BJ (cell line): Measurements from ENCODE around the gene BLOC1S1. TPM values are rescaled to one million over a fixed set of nuclear protein-coding genes. Genes with fewer than 3 reads are reported as not detected.

ENCODE experiments used
- CTCF ChIA-PET: fragments of 350-600 bp; formaldehyde crosslinking; extraction: SDS; loops from one replicate; lab custom pipeline; 2021; ENCODE audit warnings: antibody characterized with exemption, inconsistent platforms; lab: Yijun Ruan, JAX
- POLR2A ChIA-PET: fragments of 300-600 bp; sonication (Branson Sonifier 250); formaldehyde crosslinking; extraction: SDS; loops from one replicate; lab custom pipeline; 2021; ENCODE audit warnings: antibody characterized with exemption; lab: Charles Lee
- DNase-seq: peaks from one replicate; pipeline ENCODE4 v3.0.0-alpha.2; 2011; ENCODE audit warnings: low read depth
- H3K27me3 ChIP-seq: 2 replicates; pipeline ENCODE4 v1.6.0; 2011; ENCODE audit warnings: low read length; ENCODE audit not compliant: control insufficient read depth, insufficient read depth
- H3K36me3 ChIP-seq: 2 replicates; pipeline ENCODE4 v1.5.1; 2011; ENCODE audit warnings: low read length; ENCODE audit not compliant: control insufficient read depth, insufficient read depth
- H3K4me3 ChIP-seq: 2 replicates; pipeline ENCODE4 v1.5.1; 2011; ENCODE audit warnings: low read depth, mild to moderate bottlenecking, control low read depth, low read length
- polyA plus RNA-seq: library from polyadenylated mRNA; depleted of rRNA; stranded (reverse); fragments of >200 nt; gene quantifications from 2 replicates; pipeline ENCODE4 v1.2.3, GENCODE V29; 2011
- TF ChIP-seq, protein P1 (sequence below): IDR thresholded peaks from 2 replicates; pipeline ENCODE4 v1.5.1; 2011; ENCODE audit warnings: low read depth, mild to moderate bottlenecking, control low read depth, inconsistent platforms, low read length, moderate library complexity; ENCODE audit not compliant: insufficient read depth

Gene BLOC1S1
- polyA plus RNA-seq, 1 experiment = 172 TPM

GRCh38 chr12:55687746-55688145 is 28.1 kb upstream of the BLOC1S1 start:
- ChIA-PET POLR2A (no interaction called here), CTCF (no interaction called here)
- Histone ChIP-seq H3K36me3 (no peaks in the 10 kb centered on the region), H3K27me3 (no peaks in the 10 kb centered on the region; the same call in 1 of the 2 replicates), H3K4me3 (no peak overlapping the region)
- TF ChIP-seq, protein P1, sequence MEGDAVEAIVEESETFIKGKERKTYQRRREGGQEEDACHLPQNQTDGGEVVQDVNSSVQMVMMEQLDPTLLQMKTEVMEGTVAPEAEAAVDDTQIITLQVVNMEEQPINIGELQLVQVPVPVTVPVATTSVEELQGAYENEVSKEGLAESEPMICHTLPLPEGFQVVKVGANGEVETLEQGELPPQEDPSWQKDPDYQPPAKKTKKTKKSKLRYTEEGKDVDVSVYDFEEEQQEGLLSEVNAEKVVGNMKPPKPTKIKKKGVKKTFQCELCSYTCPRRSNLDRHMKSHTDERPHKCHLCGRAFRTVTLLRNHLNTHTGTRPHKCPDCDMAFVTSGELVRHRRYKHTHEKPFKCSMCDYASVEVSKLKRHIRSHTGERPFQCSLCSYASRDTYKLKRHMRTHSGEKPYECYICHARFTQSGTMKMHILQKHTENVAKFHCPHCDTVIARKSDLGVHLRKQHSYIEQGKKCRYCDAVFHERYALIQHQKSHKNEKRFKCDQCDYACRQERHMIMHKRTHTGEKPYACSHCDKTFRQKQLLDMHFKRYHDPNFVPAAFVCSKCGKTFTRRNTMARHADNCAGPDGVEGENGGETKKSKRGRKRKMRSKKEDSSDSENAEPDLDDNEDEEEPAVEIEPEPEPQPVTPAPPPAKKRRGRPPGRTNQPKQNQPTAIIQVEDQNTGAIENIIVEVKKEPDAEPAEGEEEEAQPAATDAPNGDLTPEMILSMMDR = no peak
- no peak for DNase-seq

DNA sequence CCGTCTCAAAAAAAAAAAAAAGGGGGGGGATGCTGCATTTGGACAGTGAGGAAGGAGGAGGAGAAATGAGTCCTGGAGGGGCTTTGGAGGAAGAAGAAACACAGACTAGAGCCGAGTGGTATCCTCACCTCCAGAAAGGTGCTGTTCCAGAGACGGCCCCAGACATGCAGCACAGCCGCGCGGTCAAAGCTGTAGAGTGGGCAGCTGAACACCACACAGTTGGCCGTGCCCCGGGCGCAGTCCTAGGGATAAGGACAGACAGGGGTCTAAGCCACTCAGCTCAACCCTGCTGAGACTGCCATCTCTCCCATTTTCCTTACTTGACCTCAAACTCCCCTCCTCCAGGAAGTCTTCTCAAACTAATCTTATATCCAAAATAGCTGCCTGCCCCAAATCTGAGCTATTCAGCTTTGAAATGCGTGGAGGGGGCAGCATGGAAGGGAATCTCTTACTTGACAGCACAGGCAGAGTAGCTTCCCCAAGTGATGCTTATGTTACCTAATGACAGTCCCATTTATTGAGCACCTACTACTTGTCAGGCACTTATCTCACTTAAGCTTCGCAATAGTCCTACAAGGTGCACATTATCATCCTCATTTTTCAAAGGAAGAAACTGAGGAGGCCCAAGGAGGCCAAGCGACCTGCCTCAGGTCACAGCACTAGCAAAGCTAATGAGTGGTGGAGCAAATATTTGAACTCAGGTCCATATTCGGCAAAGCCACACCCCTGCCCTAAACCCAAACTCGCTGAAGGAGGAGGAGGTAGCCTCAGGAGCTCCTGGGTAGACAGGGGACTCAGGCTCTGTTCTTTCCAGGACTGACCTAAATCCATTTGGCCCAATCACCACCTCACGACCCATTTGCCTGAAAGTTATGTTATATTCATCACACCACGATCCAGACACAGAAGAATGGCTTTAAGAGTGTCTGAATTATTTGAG is 26.9 kb upstream of the BLOC1S1 start:
- CTCF ChIA-PET = interaction anchor here (1.0 to 1.1 kb wide), 2 partner anchors 26 to 27 kb away, joined by 3 read pairs; partner anchors contain the start of gene BLOC1S1
- no peak overlapping the region for H3K4me3 ChIP-seq

DNA sequence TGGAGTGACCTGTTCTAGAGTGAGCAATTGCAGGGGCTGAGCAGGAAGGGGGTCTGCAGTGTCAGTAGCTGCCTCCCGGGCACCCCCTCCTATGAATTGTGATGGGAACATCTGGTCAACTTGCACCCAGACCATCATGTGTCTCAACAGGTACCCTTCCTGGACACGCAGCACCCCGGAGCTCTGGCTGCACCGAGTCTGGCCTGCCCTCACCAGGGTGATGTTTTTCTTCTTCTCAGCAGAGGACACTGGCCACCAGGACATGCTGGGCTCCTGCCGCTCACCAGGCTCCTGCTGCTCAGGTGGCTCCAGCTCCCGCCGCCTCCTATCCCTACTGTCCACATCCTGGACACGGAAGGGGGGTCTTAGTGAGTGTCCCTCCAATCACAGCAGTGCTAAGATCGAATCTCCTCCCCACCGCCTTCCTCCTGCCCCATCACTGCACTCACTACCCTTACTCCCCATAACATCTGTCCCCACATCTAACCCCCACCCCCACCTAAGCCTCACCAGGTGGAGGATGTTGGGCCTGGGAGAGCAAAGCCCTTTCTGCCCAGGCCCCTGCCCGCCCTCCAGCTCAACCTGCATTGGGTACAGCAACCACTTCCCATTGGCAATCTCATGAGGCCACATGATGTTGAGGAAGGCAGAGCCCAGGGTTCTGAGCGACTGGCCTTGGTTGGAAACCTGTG is 23.1 kb upstream of the BLOC1S1 start:
- Histone ChIP-seq H3K27me3 (no peaks in the 10 kb centered on the region), H3K4me3 (no peak overlapping the region), H3K36me3 (no peaks in the 10 kb centered on the region)
- CTCF ChIA-PET = interaction anchor here (0.7 kb wide), 1 partner anchor 9 kb away, joined by 4 read pairs; no protein-coding TSS in a partner anchor
- no peak for DNase-seq
- TF ChIP-seq, protein P1 = no peak
- POLR2A ChIA-PET = no interaction called here

More for the DNA sequence above, 26.9 kb upstream of the BLOC1S1 start:
- no peaks in the 10 kb centered on the region for H3K27me3 ChIP-seq
- POLR2A ChIA-PET = no interaction called here
- no peaks in the 10 kb centered on the region for H3K36me3 ChIP-seq
- TF ChIP-seq, protein P1 = no peak
- no peak for DNase-seq

DNA sequence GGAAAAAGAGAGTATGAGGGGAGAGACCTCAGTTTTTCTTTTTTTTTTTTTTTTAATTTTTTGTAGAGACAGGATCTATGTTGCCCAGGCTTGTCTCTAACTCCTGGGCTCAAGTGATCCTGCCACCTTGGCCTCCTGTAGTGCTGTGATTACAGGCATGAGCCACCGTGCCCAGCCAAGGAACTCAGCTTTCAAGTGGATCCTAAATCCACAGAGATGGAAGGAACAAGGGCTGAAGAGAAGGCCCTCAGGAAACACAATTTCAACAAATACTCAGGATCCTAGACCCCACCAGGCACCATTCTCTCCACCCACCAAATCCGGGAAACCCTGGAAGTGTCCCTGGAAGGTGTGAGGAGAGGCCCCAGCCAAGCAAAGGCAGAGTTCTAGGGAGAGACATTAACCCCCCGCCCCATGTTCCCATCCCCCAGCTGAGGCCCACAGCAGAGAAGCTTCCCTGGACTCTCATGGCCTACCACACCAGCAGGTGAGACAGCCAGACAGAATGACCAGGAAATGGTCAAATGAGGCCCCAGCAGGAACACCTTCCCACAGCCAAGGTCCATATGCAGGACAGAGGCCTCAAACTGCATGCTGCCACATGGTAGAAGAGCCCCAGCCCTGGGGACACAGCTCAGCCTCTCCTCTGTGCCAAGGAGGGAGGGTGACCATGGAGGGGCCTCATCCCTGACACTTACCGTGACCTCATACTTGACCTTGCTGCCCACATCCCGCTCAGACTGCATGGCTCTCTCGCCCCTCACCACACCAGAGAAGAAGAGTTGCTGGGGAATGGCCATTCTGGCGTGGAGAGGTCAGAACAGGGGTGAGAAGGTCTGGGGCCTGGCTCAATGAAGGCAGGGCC is 22.3 kb upstream of the BLOC1S1 start:
- Histone ChIP-seq H3K4me3 (no peak overlapping the region), H3K36me3 (no peaks in the 10 kb centered on the region), H3K27me3 (no peaks in the 10 kb centered on the region)
- TF ChIP-seq, protein P1 = no peak
- POLR2A ChIA-PET = no interaction called here
- CTCF ChIA-PET = interaction anchor here (0.7 to 1.2 kb wide), 2 partner anchors 10 to 31 kb away, joined by 3 to 4 read pairs; no protein-coding TSS in a partner anchor
- no peak for DNase-seq
